AG04450 (cell line): ENCODE results near the gene ASIC2. TPM values are rescaled to one million over a fixed set of nuclear protein-coding genes. Genes with fewer than 3 reads are reported as not detected.

ENCODE experiments used
- CTCF ChIA-PET: fragments of 300-600, 350-600 bp; formaldehyde crosslinking; extraction: SDS; loops from one replicate; lab custom pipeline; 2022; ENCODE audit warnings: antibody characterized with exemption, inconsistent platforms; lab: Charles Lee
- POLR2A ChIA-PET: fragments of 350-600 bp; formaldehyde crosslinking; extraction: SDS; loops from one replicate; lab custom pipeline; 2021; ENCODE audit warnings: antibody characterized with exemption, inconsistent platforms; lab: Yijun Ruan, JAX
- DNase-seq: peaks from one replicate; pipeline ENCODE4 v3.0.0-alpha.2; 2011; ENCODE audit warnings: low read depth, low spot score
- H3K27ac ChIP-seq: one replicate; pipeline ENCODE4 v1.5.1; 2012; ENCODE audit warnings: low read depth, low read length, control low read depth
- H3K27me3 ChIP-seq: one replicate; pipeline ENCODE4 v1.6.0; 2012; ENCODE audit warnings: low read length; ENCODE audit not compliant: control insufficient read depth, insufficient read depth
- H3K4me3 ChIP-seq: 2 replicates; pipeline ENCODE4 v1.5.1; 2011; ENCODE audit warnings: mild to moderate bottlenecking, low read depth, low read length, control low read depth
- H3K9me3 ChIP-seq: 2 replicates; pipeline ENCODE4 v1.5.1; 2012; ENCODE audit warnings: low read length; ENCODE audit not compliant: control insufficient read depth, insufficient read depth
- polyA plus RNA-seq: library from polyadenylated mRNA; depleted of rRNA; stranded (reverse); fragments of >200 nt; gene quantifications from 2 replicates; pipeline ENCODE4 v1.2.3, GENCODE V29; 2011
- TF ChIP-seq, protein P1 (sequence below): IDR thresholded peaks from 2 replicates; pipeline ENCODE4 v1.5.1; 2011; ENCODE audit warnings: low read depth, low read length, control low read depth, inconsistent platforms

ASIC2 gene
- polyA plus RNA-seq, 1 experiment = 0.19 TPM

DNA sequence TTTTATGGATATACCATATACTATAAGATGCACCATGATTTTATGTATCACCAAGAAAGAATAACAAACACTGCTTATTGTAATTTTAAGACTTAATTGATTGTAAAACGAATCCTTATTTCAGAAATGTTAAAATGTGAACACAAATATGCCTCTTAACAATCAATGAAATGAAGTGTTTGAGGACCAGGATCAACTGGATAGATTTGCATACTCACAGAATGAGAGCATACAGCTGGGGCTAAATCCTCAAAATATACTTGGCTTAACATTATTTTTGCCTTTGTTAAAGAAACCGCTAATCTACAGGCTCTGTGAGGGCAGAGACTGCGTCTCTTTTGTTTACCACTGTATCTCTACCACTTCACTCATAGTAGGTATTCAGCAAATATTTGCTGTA is 207.8 kb downstream of the ASIC2 start:
- Histone ChIP-seq H3K27me3 (no peaks in the 10 kb centered on the region), H3K4me3 (no peak overlapping the region), H3K9me3 (no peaks in the 10 kb centered on the region), H3K27ac (no peak overlapping the region)
- TF ChIP-seq, protein P1, sequence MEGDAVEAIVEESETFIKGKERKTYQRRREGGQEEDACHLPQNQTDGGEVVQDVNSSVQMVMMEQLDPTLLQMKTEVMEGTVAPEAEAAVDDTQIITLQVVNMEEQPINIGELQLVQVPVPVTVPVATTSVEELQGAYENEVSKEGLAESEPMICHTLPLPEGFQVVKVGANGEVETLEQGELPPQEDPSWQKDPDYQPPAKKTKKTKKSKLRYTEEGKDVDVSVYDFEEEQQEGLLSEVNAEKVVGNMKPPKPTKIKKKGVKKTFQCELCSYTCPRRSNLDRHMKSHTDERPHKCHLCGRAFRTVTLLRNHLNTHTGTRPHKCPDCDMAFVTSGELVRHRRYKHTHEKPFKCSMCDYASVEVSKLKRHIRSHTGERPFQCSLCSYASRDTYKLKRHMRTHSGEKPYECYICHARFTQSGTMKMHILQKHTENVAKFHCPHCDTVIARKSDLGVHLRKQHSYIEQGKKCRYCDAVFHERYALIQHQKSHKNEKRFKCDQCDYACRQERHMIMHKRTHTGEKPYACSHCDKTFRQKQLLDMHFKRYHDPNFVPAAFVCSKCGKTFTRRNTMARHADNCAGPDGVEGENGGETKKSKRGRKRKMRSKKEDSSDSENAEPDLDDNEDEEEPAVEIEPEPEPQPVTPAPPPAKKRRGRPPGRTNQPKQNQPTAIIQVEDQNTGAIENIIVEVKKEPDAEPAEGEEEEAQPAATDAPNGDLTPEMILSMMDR = no peak
- POLR2A ChIA-PET = no interaction called here
- CTCF ChIA-PET = no interaction called here
- DNase-seq = no peak

DNA sequence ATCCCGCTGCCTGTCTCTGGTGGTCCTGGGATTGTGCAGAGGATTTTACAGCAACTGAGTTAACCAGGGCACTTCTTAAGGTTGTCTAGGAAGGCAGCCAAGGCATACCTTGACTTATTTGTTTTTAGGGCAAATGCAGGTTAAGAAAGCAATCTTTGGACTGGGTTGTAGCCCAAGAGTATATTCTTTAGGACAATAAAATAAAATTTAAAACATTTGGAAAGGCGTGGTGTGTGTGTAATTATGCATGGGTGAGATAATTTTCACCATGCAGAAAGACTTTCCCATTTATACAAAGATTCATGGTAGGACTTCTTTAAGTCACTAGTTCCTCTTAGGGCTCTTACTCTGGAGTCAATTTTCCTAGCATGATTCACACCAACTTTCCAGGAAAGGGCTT is 208.3 kb downstream of the ASIC2 start:
- Histone ChIP-seq H3K27me3 (no peaks in the 10 kb centered on the region), H3K27ac (no peak overlapping the region), H3K4me3 (no peak overlapping the region), H3K9me3 (no peaks in the 10 kb centered on the region)
- DNase-seq = no peak
- POLR2A ChIA-PET = no interaction called here
- TF ChIP-seq, protein P1 = no peak
- CTCF ChIA-PET = no interaction called here

GRCh38 chr17:33082529-33083173 is 210.4 kb downstream of the ASIC2 start:
- ChIA-PET POLR2A (no interaction called here), CTCF (no interaction called here)
- no peaks in the 10 kb centered on the region for H3K9me3 ChIP-seq

DNA sequence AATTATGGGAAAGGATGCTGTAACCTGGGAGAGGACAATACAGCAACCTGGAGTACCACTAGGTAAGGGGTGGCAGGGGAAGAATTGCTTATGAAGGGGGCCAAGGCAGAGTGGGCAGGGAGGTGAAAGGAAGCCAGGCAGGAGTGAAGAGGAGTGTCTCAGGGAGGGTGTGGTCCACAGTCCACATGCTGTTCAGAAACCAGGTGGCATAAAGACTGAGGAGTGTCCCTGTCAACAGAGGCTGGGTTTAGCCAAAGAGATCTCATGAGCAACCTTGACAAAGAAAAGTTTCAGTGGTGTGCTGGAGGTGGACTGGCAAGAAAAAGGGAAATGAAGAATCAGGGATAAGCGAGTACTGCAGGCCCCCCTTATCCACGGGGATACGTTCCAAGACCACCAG is 213.0 kb downstream of the ASIC2 start:
- TF ChIP-seq, protein P1 = no peak
- ChIA-PET CTCF (no interaction called here), POLR2A (no interaction called here)
- Histone ChIP-seq H3K27me3 (no peaks in the 10 kb centered on the region), H3K4me3 (no peak overlapping the region), H3K27ac (no peak overlapping the region), H3K9me3 (no peaks in the 10 kb centered on the region)
- no peak for DNase-seq

More at GRCh38 chr17:33082529-33083173, 210.4 kb downstream of the ASIC2 start:
- no peak for DNase-seq
- TF ChIP-seq, protein P1 = no peak
- Histone ChIP-seq H3K4me3 (no peak overlapping the region), H3K27ac (no peak overlapping the region), H3K27me3 (no peaks in the 10 kb centered on the region)

GRCh38 chr17:33079201-33079600 is 213.9 kb downstream of the ASIC2 start:
- no peak for DNase-seq
- POLR2A ChIA-PET = no interaction called here
- H3K27me3 ChIP-seq = no peaks in the 10 kb centered on the region
- CTCF ChIA-PET = no interaction called here
- no peak overlapping the region for H3K27ac ChIP-seq
- no peaks in the 10 kb centered on the region for H3K9me3 ChIP-seq
- no peak overlapping the region for H3K4me3 ChIP-seq
- TF ChIP-seq, protein P1 = no peak
